ENCODE data around the gene ADSS1. TPM values are rescaled to one million over a fixed set of nuclear protein-coding genes. Genes with fewer than 3 reads are reported as not detected.
A peak's percentile ranks its signal among the peaks of the same experiment; 100 is the strongest.

The ADSS1 gene
- total RNA-seq, 5 donors from 2014 or later (not counting 1 experiment from before 2014, with no cell fraction given), result 2.4 to 5.7 (median 3.5) TPM

DNA sequence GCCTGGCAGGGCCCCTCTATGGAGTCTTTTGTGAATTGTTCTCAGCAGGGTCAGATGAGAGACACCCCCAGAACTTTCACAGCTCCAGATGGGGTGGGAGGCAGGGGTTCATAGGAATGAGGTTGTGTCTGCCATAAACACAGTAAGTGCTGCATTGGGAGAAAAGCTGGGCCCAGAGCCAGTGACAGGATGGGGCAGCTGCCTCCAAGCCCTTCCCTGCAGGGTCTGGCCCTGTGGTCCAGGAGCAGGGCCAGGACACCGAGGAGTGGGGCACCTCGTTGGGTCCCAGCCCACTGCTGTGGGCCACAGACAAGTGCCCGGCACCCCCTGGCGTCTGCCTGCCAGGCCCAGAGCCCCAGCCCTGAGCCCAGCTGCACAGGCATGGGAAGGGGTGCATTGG is 21.4 kb upstream of the ADSS1 start:
- CTCF ChIA-PET, result no interaction called here
- no peaks in the 10 kb centered on the region for H3K9me3 Mint-ChIP-seq

DNA sequence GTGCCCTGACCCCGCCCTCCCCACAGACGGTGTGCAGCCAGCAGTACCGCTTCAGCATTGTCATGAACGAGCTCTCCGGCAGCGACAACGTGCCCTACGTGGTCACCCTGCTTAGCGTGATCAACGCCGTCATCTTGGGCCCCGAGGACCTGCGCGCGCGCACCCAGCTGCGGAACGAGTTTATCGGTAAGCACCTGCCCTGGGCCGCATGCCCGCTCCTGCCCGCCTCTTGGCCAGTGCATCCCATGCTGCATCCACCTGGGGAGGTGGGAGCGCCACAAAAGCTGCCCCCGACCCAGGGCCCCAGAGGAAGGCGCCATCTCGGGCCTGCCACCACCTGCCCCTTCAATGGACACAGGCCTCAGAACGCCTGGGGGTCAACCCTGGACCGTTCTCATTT is 20.8 kb upstream of the ADSS1 start:
- peaks cover 6% of the 10 kb centered on the region for H3K36me3 Mint-ChIP-seq
- ATAC-seq (replicated peaks in 1 of 4) (no peak), DNase-seq (no peak)
- Histone ChIP-seq H3K27ac (ENCODE audit: low read length) (no peak overlapping the region), H3K9me3 (no peaks in the 10 kb centered on the region), H3K4me3 (ENCODE audit: control insufficient read depth in 1 of 2, extremely low read depth in 1 of 2, low read length in 1 of 2) (no peak overlapping the region), H3K27me3 (replicated peaks in 1 of 2; ENCODE audit: control insufficient read depth in 2 of 2, extremely low read depth in 1 of 2, insufficient read depth in 2 of 2, low read length in 1 of 2) (no peaks in the 10 kb centered on the region), H3K36me3 (ENCODE audit: control insufficient read depth in 2 of 2, extremely low read depth in 1 of 2, insufficient read depth in 1 of 2, low read length in 1 of 2) (peaks cover 7 to 26% of the 10 kb centered on the region in 2 donors), H3K4me1 (ENCODE audit: control insufficient read depth in 1 of 2, extremely low read depth in 1 of 2, insufficient read depth in 2 of 2, low read length in 2 of 2) (peaks cover 0 to 2% of the 10 kb centered on the region in 2 experiments)
- peaks cover 3 to 6% (median 6%) of the 10 kb centered on the region in 3 donors for H3K4me1 Mint-ChIP-seq
- CTCF ChIA-PET, result interaction anchor here in 1 of 2 donors (0.5 kb wide), 1 partner anchor 842 kb away, joined by 3 read pairs; no protein-coding TSS in a partner anchor
- H3K27me3 Mint-ChIP-seq, result no peaks in the 10 kb centered on the region
- H3K9me3 Mint-ChIP-seq, result no peaks in the 10 kb centered on the region
- H3K4me3 Mint-ChIP-seq, result no peak overlapping the region
- WGBS (ENCODE audit: insufficient coverage), result 99% methylated on average over 28 of the region's 28 CpGs
- H3K27ac Mint-ChIP-seq, result no peak overlapping the region
- POLR2A ChIA-PET, result no interaction called here

More for the DNA sequence above, 21.4 kb upstream of the ADSS1 start:
- Histone ChIP-seq H3K4me1 (ENCODE audit: control insufficient read depth in 1 of 2, extremely low read depth in 1 of 2, insufficient read depth in 2 of 2, low read length in 2 of 2) (no peaks in the 10 kb centered on the region), H3K9me3 (no peaks in the 10 kb centered on the region), H3K27me3 (replicated peaks in 1 of 2; ENCODE audit: control insufficient read depth in 2 of 2, extremely low read depth in 1 of 2, insufficient read depth in 2 of 2, low read length in 1 of 2) (no peaks in the 10 kb centered on the region), H3K36me3 (ENCODE audit: control insufficient read depth in 2 of 2, extremely low read depth in 1 of 2, insufficient read depth in 1 of 2, low read length in 1 of 2) (peaks cover 7 to 26% of the 10 kb centered on the region in 2 donors), H3K4me3 (ENCODE audit: control insufficient read depth in 1 of 2, extremely low read depth in 1 of 2, low read length in 1 of 2) (no peak overlapping the region), H3K27ac (ENCODE audit: low read length) (no peak overlapping the region)
- Mint-ChIP-seq H3K27ac (no peak overlapping the region), H3K36me3 (peaks cover 6% of the 10 kb centered on the region), H3K4me3 (no peak overlapping the region), H3K4me1 (peaks cover 3 to 11% (median 8%) of the 10 kb centered on the region in 3 donors), H3K27me3 (no peaks in the 10 kb centered on the region)
- POLR2A ChIA-PET, result no interaction called here
- ATAC-seq (replicated peaks in 1 of 4) (no peak), DNase-seq (no peak)
- 100% methylated on average over 4 of the region's 4 CpGs for WGBS (ENCODE audit: insufficient coverage)

DNA sequence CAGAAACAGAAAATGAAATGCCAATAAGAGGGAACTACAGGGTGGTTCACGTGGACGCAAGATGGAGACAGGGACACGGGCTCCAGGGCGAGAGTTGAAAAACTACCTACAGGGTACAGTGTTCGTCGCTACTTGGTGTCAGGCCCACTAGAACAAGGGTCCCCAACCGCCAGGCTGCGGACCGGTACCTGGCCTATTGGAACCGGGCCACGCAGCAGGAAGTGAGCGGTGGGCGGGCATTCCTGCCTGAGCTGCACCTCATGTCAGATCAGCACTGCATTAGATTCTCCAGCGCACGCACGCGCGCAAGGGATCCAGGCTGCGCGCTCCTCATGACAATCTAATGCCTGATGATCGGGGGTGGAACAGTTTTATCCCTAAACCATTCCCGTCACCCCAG is 19.8 kb upstream of the ADSS1 start:
- Histone ChIP-seq H3K27me3 (replicated peaks in 1 of 2; ENCODE audit: control insufficient read depth in 2 of 2, extremely low read depth in 1 of 2, insufficient read depth in 2 of 2, low read length in 1 of 2) (no peaks in the 10 kb centered on the region), H3K4me3 (ENCODE audit: control insufficient read depth in 1 of 2, extremely low read depth in 1 of 2, low read length in 1 of 2) (no peak overlapping the region), H3K27ac (ENCODE audit: low read length) (no peak overlapping the region), H3K9me3 (no peaks in the 10 kb centered on the region), H3K4me1 (ENCODE audit: control insufficient read depth in 1 of 2, extremely low read depth in 1 of 2, insufficient read depth in 2 of 2, low read length in 2 of 2) (peaks cover 0 to 5% of the 10 kb centered on the region in 2 experiments), H3K36me3 (ENCODE audit: control insufficient read depth in 2 of 2, extremely low read depth in 1 of 2, insufficient read depth in 1 of 2, low read length in 1 of 2) (peaks cover 7 to 26% of the 10 kb centered on the region in 2 donors)
- H3K27ac Mint-ChIP-seq, result no peak overlapping the region
- ATAC-seq (replicated peaks in 1 of 4) (no peak), DNase-seq (no peak)
- peaks cover 6% of the 10 kb centered on the region for H3K36me3 Mint-ChIP-seq
- H3K27me3 Mint-ChIP-seq, result no peaks in the 10 kb centered on the region
- ChIA-PET POLR2A (no interaction called here), CTCF (no interaction called here)
- no peaks in the 10 kb centered on the region for H3K9me3 Mint-ChIP-seq
- no peak overlapping the region for H3K4me3 Mint-ChIP-seq
- 98% methylated on average over 20 of the region's 22 CpGs for WGBS (ENCODE audit: insufficient coverage)
- peaks cover 0 to 3% (median 2%) of the 10 kb centered on the region in 3 donors for H3K4me1 Mint-ChIP-seq

DNA sequence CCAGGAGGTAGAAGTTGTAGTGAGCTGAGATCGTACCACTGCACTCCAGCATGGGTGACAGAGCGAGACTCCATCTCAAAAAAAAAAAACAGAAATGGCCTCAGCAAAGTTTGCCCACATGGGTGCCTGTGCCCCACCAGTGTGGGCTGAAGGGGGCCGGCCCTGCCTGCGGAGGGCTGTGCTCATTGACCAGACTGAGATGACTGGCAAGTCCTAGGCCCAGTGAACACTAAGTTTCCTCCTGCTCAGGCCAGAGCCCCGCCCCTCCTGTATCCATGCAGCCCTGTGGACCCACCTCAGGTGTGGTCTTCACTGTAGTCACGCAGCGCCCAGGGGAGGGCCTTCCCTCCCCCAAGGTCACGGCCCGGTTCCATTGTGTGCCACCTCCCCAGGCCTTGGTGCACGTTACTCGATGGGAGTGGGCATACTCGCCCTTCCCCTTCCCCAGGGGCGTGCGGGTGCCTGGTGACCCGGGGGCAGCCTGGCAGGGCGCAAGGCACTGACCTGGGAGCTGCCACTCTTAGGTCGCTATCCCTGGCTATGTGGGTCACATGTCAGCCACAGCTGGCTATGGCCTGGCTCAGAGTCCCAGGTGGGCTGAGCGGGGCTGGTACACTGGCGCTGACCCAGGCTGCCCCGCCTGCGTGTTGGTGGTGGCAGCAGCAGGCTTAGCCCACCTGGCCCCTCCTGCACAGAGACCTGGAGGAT is 18.5 kb upstream of the ADSS1 start:
- H3K27ac Mint-ChIP-seq, result no peak overlapping the region
- no peak for ATAC-seq (replicated peaks in 1 of 4)
- Histone ChIP-seq H3K9me3 (no peaks in the 10 kb centered on the region), H3K27ac (ENCODE audit: low read length) (no peak overlapping the region), H3K27me3 (replicated peaks in 1 of 2; ENCODE audit: control insufficient read depth in 2 of 2, extremely low read depth in 1 of 2, insufficient read depth in 2 of 2, low read length in 1 of 2) (no peaks in the 10 kb centered on the region), H3K4me1 (ENCODE audit: control insufficient read depth in 1 of 2, extremely low read depth in 1 of 2, insufficient read depth in 2 of 2, low read length in 2 of 2) (peaks cover 0 to 5% of the 10 kb centered on the region in 2 experiments), H3K4me3 (ENCODE audit: control insufficient read depth in 1 of 2, extremely low read depth in 1 of 2, low read length in 1 of 2) (no peak overlapping the region), H3K36me3 (ENCODE audit: control insufficient read depth in 2 of 2, extremely low read depth in 1 of 2, insufficient read depth in 1 of 2, low read length in 1 of 2) (peaks cover 10 to 26% of the 10 kb centered on the region in 2 donors)
- peaks cover 6% of the 10 kb centered on the region for H3K36me3 Mint-ChIP-seq
- no peaks in the 10 kb centered on the region for H3K9me3 Mint-ChIP-seq
- no peak for DNase-seq
- no peaks in the 10 kb centered on the region for H3K27me3 Mint-ChIP-seq
- 91% methylated on average over 21 of the region's 21 CpGs for WGBS (ENCODE audit: insufficient coverage)
- H3K4me3 Mint-ChIP-seq, result no peak overlapping the region
- peaks cover 0 to 3% (median 2%) of the 10 kb centered on the region in 3 donors for H3K4me1 Mint-ChIP-seq
- POLR2A ChIA-PET, result no interaction called here
- CTCF ChIA-PET, result no interaction called here

DNA sequence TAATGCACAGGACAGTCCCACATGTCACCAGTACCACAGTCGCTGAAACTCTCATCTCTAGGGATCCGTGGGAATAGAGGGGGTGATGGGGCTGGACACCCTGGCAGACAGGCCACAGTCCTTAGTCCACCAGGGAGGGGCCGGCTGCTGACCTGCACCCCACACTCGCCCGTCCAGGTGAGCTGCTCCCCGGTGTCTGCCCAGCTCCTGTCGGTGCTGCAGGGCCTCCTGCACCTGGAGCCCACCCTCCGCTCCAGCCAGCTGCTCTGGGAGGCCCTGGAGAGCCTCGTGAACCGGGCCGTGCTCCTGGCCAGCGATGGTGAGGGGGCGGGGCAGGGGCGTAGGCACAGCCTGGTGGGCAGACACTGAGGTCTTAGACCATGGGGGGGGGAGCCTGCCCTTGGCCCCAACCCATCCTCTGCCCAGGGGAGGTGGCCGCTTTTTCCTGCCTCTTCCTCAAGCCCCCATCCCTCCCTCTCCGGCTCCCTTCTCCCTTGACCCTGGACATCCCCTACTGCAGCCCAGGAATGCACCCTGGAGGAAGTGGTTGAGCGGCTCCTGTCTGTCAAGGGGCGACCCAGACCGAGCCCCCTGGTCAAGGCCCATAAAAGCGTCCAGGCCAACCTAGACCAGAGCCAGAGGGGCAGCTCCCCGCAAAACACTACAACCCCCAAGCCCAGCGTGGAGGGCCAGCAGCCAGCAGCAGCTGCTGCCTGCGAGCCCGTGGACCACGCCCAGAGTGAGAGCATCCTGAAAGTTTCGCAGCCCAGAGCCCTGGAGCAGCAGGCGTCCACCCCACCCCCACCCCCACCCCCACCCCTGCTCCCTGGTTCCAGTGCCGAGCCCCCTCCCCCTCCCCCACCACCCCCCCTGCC is 17.1 kb upstream of the ADSS1 start:
- H3K36me3 Mint-ChIP-seq, result peaks cover 6% of the 10 kb centered on the region
- no peaks in the 10 kb centered on the region for H3K9me3 ChIP-seq
- no peaks in the 10 kb centered on the region for H3K27me3 ChIP-seq (replicated peaks in 1 of 2; ENCODE audit: control insufficient read depth in 2 of 2, extremely low read depth in 1 of 2, insufficient read depth in 2 of 2, low read length in 1 of 2)
- H3K9me3 Mint-ChIP-seq, result no peaks in the 10 kb centered on the region
- H3K4me3 ChIP-seq (ENCODE audit: control insufficient read depth in 1 of 2, extremely low read depth in 1 of 2, low read length in 1 of 2), result no peak overlapping the region
- ChIA-PET CTCF (interaction anchor here in 1 of 2 donors (0.6 kb wide), 1 partner anchor 16 kb away, joined by 3 read pairs; no protein-coding TSS in a partner anchor), POLR2A (no interaction called here)
- ATAC-seq (replicated peaks in 1 of 4), result no peak
- H3K27ac ChIP-seq (ENCODE audit: low read length), result no peak overlapping the region
- H3K27me3 Mint-ChIP-seq, result no peaks in the 10 kb centered on the region
- H3K4me1 ChIP-seq (ENCODE audit: control insufficient read depth in 1 of 2, extremely low read depth in 1 of 2, insufficient read depth in 2 of 2, low read length in 2 of 2), result peaks cover 0 to 5% of the 10 kb centered on the region in 2 experiments
- H3K36me3 ChIP-seq (ENCODE audit: control insufficient read depth in 2 of 2, extremely low read depth in 1 of 2, insufficient read depth in 1 of 2, low read length in 1 of 2), result peaks cover 12 to 19% of the 10 kb centered on the region in 2 donors
- no peak for DNase-seq
- no peak overlapping the region for H3K4me3 Mint-ChIP-seq
- WGBS (ENCODE audit: insufficient coverage), result 85% methylated on average over 12 of the region's 28 CpGs
- no peak overlapping the region for H3K27ac Mint-ChIP-seq
- H3K4me1 Mint-ChIP-seq, result peaks cover 0 to 2% (median 2%) of the 10 kb centered on the region in 3 donors

DNA sequence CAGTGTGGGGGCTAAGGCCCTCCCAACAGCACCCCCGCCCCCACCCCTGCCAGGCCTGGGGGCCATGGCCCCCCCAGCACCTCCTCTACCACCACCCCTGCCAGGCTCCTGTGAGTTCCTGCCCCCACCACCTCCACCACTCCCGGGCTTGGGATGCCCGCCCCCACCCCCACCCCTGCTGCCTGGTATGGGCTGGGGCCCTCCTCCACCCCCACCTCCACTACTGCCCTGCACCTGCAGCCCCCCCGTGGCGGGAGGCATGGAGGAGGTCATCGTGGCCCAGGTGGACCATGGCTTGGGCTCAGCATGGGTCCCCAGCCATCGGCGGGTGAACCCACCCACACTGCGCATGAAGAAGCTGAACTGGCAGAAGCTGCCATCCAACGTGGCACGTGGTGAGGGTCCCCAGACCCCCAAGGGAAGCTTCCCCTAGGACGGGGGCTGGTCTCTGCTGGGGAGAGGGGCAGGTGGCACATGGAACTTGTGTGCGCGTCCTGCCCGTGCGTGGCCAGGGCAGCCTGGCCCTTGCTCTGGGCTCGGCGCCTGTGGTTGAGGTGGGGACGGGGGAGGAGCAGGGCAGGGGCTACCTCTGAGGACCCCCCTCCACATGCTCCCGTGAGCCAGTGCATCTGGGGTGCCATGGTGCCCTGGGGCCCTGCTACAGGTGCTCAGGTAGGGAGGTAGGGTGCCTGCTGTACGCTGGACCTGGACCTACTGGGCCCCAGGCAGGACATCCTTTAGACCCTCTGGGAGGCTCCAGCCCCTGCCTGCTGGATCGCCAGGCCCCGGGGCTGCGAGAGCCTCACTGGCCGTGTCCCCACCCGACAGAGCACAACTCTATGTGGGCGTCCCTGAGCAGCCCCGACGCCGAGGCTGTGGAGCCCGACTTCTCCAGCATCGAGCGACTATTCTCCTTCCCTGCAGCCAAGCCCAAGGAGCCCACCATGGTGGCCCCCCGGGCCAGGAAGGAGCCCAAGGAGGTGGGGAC is 16.1 kb upstream of the ADSS1 start:
- Mint-ChIP-seq H3K27me3 (no peaks in the 10 kb centered on the region), H3K4me3 (no peak overlapping the region), H3K36me3 (peaks cover 6% of the 10 kb centered on the region), H3K4me1 (peaks cover 0 to 2% (median 2%) of the 10 kb centered on the region in 3 donors), H3K27ac (no peak overlapping the region), H3K9me3 (no peaks in the 10 kb centered on the region)
- Histone ChIP-seq H3K4me3 (ENCODE audit: control insufficient read depth in 1 of 2, extremely low read depth in 1 of 2, low read length in 1 of 2) (no peak overlapping the region), H3K4me1 (ENCODE audit: control insufficient read depth in 1 of 2, extremely low read depth in 1 of 2, insufficient read depth in 2 of 2, low read length in 2 of 2) (peaks cover 0 to 5% of the 10 kb centered on the region in 2 experiments), H3K27me3 (replicated peaks in 1 of 2; ENCODE audit: control insufficient read depth in 2 of 2, extremely low read depth in 1 of 2, insufficient read depth in 2 of 2, low read length in 1 of 2) (no peaks in the 10 kb centered on the region), H3K36me3 (ENCODE audit: control insufficient read depth in 2 of 2, extremely low read depth in 1 of 2, insufficient read depth in 1 of 2, low read length in 1 of 2) (peaks cover 16 to 20% of the 10 kb centered on the region in 2 donors), H3K9me3 (no peaks in the 10 kb centered on the region), H3K27ac (ENCODE audit: low read length) (no peak overlapping the region)
- whole genome bisulfite sequencing (ENCODE audit: insufficient coverage), result 86% methylated on average over 24 of the region's 34 CpGs
- ATAC-seq (replicated peaks in 1 of 4) (peak in 1 of 4 experiments; percentile 7), DNase-seq (no peak)
- ChIA-PET POLR2A (no interaction called here), CTCF (no interaction called here)

Measured in T-cell (primary cell).